Breast epithelium (tissue), 4 donors: ENCODE data around the gene TPRG1. TPM values are rescaled to one million over a fixed set of nuclear protein-coding genes. Genes with fewer than 3 reads are reported as not detected.

ENCODE experiments used
- DNase-seq, 2 donors: peaks; one replicate each; pipeline ENCODE4 v3.0.0-alpha.2; 2019; ENCODE audit warnings: low spot score in 2 of 2
- H3K27ac ChIP-seq, 2 donors: fragments of 200-600 bp; sonication (generic) in 1 of 2; one replicate each; pipeline ENCODE4 v1.5.1; 2016 to 2019; ENCODE audit warnings: mild to moderate bottlenecking in 1 of 2
- H3K27me3 ChIP-seq, 2 donors: fragments of 200-600 bp; sonication (generic) in 1 of 2; one replicate each; pipeline versions ENCODE4 v1.5.1 to v1.6.0; 2017 to 2019; ENCODE audit warnings: control low read depth in 1 of 2, mild to moderate bottlenecking in 1 of 2
- H3K36me3 ChIP-seq: fragments of 200-600 bp; one replicate; pipeline ENCODE4 v1.5.1; 2019
- H3K4me1 ChIP-seq, 2 donors: fragments of 200-600 bp; sonication (generic); one replicate each; pipeline ENCODE4 v1.5.1; 2016 to 2019; ENCODE audit warnings: control low read depth in 1 of 2
- H3K4me3 ChIP-seq, 3 donors: fragments of 200-600 bp; sonication (generic); 1 replicate in 2 of 3; 2 replicates in 1 of 3; pipeline ENCODE4 v1.5.1; 2016 to 2019; ENCODE audit warnings: mild to moderate bottlenecking in 3 of 3, moderate library complexity in 2 of 3
- H3K9me3 ChIP-seq, 2 donors: fragments of 200-600 bp; sonication (generic) in 1 of 2; one replicate each; pipeline ENCODE4 v1.5.1; 2016 to 2019; ENCODE audit warnings: control low read depth in 1 of 2
- POLR2A ChIP-seq: fragments of 450-650 bp; IDR thresholded peaks from one replicate; pipeline ENCODE4 v1.6.1; 2016; ENCODE audit warnings: antibody characterized with exemption, mild to moderate bottlenecking, moderate library complexity
- POLR2AphosphoS5 ChIP-seq, 3 donors: sonication (generic); formaldehyde crosslinking; IDR thresholded peaks; one replicate each; pipeline ENCODE4 v1.6.1; 2017; ENCODE audit warnings: antibody characterized with exemption in 3 of 3
- intact Hi-C: fragments of 100-400 bp; cut with DNase I; formaldehyde crosslinking; loops from one replicate; pipeline ENCODE4 v1.15.1; 2023; ENCODE audit warnings: low total_unique reads
- total RNA-seq, 3 donors: library from RNA; depleted of rRNA; stranded (reverse); fragments of >200 nt; gene quantifications; one replicate each; pipeline ENCODE4 v1.1.0, GENCODE V29; 2016
- TF ChIP-seq, protein P1 (sequence below), 3 donors: fragments of 450-650 bp; IDR thresholded peaks; one replicate each; pipeline ENCODE4 v1.5.1; 2016 to 2017; ENCODE audit warnings: antibody characterized with exemption in 3 of 3, mild to moderate bottlenecking in 3 of 3, moderate library complexity in 3 of 3

Gene TPRG1
- total RNA-seq, 3 donors from 2014 or later = 29.2 to 65.9 (median 31.9) TPM

DNA sequence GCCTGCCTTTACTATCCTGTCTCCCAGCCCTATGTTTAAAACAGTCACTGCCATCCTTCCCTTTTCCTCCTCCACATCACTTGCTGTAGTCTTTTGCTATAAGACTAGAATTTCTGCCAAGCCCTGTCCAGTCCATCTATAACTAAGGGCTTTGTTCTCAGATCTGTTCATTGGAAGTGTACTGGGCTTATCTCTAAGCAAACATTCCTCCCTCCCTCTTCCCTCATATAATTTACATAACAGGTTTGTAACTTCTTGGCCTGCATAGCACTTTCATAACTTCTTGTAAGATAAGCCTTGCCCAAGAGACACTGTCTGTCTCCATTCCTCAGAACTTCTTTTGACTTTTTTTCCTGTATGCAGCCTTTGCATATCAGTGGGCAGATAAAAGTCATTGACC is 16.7 kb downstream of the TPRG1 start:
- no peaks in the 10 kb centered on the region for H3K36me3 ChIP-seq
- DNase-seq = no peak
- peaks cover 0 to 16% of the 10 kb centered on the region in 2 donors for H3K9me3 ChIP-seq
- H3K4me3 ChIP-seq = no peak overlapping the region
- peak overlapping the region in 1 of 2 donors; percentile 5 for H3K27ac ChIP-seq
- TF ChIP-seq POLR2A = no peak
- TF ChIP-seq, protein P1, sequence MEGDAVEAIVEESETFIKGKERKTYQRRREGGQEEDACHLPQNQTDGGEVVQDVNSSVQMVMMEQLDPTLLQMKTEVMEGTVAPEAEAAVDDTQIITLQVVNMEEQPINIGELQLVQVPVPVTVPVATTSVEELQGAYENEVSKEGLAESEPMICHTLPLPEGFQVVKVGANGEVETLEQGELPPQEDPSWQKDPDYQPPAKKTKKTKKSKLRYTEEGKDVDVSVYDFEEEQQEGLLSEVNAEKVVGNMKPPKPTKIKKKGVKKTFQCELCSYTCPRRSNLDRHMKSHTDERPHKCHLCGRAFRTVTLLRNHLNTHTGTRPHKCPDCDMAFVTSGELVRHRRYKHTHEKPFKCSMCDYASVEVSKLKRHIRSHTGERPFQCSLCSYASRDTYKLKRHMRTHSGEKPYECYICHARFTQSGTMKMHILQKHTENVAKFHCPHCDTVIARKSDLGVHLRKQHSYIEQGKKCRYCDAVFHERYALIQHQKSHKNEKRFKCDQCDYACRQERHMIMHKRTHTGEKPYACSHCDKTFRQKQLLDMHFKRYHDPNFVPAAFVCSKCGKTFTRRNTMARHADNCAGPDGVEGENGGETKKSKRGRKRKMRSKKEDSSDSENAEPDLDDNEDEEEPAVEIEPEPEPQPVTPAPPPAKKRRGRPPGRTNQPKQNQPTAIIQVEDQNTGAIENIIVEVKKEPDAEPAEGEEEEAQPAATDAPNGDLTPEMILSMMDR (IDR thresholded peaks at IDR 0.05) = no peak
- TF ChIP-seq POLR2AphosphoS5 (IDR thresholded peaks at IDR 0.05) = no peak
- H3K27me3 ChIP-seq = no peaks in the 10 kb centered on the region
- H3K4me1 ChIP-seq = no peaks in the 10 kb centered on the region
- intact Hi-C loops = no loop called here

DNA sequence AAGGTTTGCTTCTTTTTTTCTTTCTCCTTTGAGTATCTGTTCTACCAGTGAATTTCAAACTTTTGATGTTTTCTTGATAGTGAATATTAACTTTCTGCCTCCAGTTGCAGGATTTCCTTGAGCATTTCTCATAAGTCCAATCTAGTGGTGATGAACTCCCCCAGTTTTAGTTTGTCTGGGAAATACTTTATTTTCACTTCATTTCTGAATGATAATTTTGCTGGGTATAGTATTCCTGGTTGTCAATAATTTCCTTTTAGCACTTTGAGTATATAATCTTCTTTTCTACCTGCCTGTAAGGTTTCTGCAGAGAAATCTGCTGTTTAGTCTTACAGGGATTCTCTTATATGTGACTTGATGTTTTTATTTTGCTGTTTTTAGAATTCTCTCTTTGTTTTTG is 21.0 kb downstream of the TPRG1 start:
- no peak for DNase-seq
- no peak overlapping the region for H3K4me3 ChIP-seq
- no peaks in the 10 kb centered on the region for H3K4me1 ChIP-seq
- intact Hi-C loops = no loop called here
- H3K9me3 ChIP-seq = peaks cover 0 to 25% of the 10 kb centered on the region in 2 donors
- H3K27ac ChIP-seq = no peak overlapping the region
- H3K36me3 ChIP-seq = no peaks in the 10 kb centered on the region
- H3K27me3 ChIP-seq = no peaks in the 10 kb centered on the region
- no peak for TF ChIP-seq POLR2A
- TF ChIP-seq POLR2AphosphoS5 (IDR thresholded peaks at IDR 0.05) = no peak
- TF ChIP-seq, protein P1 (IDR thresholded peaks at IDR 0.05) = no peak

DNA sequence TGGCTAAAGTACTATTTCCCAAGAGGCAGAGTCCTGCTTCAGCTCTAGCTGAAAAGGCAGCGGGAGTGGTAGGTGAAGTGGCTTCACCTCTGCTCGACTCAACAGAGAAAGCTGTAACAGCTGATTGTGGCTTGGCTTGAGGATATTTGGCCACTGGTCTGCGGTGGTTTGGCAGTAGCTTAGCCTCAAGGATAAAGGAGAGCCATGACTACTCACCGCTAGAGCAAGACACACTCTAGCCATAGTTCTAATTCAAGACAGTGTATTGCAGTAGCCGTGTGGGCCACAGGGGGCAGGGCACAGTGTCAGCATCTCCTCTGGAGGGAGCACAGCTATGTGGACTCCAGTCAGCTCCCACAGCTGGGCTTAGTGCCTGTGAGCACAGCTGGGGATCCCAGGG is 23.5 kb downstream of the TPRG1 start:
- no peaks in the 10 kb centered on the region for H3K27me3 ChIP-seq
- no peak overlapping the region for H3K27ac ChIP-seq
- peaks cover 0 to 25% of the 10 kb centered on the region in 2 donors for H3K9me3 ChIP-seq
- intact Hi-C loops = no loop called here
- no peak for DNase-seq
- no peaks in the 10 kb centered on the region for H3K36me3 ChIP-seq
- TF ChIP-seq POLR2AphosphoS5 (IDR thresholded peaks at IDR 0.05) = no peak
- no peaks in the 10 kb centered on the region for H3K4me1 ChIP-seq
- H3K4me3 ChIP-seq = no peak overlapping the region

DNA sequence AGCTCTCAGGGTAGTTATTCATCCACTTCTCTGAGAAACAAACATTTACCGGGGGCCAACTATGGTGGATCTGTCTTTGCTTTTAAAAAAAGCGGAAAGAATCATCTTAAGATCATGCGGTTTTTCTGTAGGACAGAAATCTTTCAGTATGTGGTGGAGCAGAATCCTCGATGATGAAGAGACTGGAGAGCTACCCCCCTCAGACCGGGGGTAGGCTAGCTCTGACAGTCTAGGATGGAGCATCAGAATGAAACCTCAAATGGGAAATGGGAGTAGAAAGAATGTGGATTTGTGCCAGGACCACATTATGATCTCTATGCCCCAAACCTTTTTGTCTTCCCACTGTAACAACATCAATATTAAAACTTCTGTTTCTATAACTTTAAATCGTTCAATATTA is 30.3 kb downstream of the TPRG1 start:
- TF ChIP-seq, protein P1 (IDR thresholded peaks at IDR 0.05) = no peak
- TF ChIP-seq POLR2A = no peak
- no peak for TF ChIP-seq POLR2AphosphoS5 (IDR thresholded peaks at IDR 0.05)
- Histone ChIP-seq H3K4me3 (no peak overlapping the region), H3K4me1 (no peaks in the 10 kb centered on the region), H3K27ac (no peak overlapping the region), H3K36me3 (no peaks in the 10 kb centered on the region), H3K27me3 (no peaks in the 10 kb centered on the region), H3K9me3 (no peaks in the 10 kb centered on the region)
- intact Hi-C loops = no loop called here
- no peak for DNase-seq

DNA sequence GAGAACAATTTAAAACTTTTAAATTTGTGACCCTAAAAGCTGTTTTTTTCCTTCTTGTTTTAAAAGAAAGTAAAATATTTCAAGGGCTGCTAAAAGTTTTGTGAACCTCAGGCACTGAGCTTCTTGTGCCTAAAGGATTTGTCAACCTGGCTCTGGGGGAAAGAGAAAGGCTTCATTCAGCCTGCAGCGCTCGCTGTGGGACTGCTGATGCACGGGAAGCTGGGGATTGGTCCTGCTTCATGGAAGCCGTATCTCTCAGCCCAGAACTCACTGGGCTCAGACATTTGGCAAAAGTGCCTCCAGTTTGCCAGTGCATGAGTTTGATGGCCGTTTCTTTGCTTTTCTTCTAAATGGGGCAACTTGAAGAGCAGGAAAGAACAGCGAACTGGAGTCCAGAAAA is 30.8 kb downstream of the TPRG1 start:
- Histone ChIP-seq H3K36me3 (no peaks in the 10 kb centered on the region), H3K27me3 (no peaks in the 10 kb centered on the region), H3K4me1 (no peaks in the 10 kb centered on the region), H3K4me3 (no peak overlapping the region), H3K27ac (no peak overlapping the region), H3K9me3 (no peaks in the 10 kb centered on the region)
- TF ChIP-seq POLR2A (no peak), POLR2AphosphoS5 (IDR thresholded peaks at IDR 0.05) (no peak)
- TF ChIP-seq, protein P1 (IDR thresholded peaks at IDR 0.05) = no peak
- DNase-seq = no peak
- intact Hi-C loops = no loop called here
